Stimulated activated CD4-positive, alpha-beta T cell treated with anti-CD3 and anti-CD28 coated beads, Interleukin-1b, Interleukin-23, amount 100 ng/mL, for 1 hour (primary cell): ENCODE data around the gene AGAP1.

Experiments
- DNase-seq, 2 donors: peaks; one replicate each; pipeline ENCODE4 v3.0.0-alpha.2; 2020; ENCODE audit warnings: low read depth in 2 of 2

The AGAP1 gene

DNA sequence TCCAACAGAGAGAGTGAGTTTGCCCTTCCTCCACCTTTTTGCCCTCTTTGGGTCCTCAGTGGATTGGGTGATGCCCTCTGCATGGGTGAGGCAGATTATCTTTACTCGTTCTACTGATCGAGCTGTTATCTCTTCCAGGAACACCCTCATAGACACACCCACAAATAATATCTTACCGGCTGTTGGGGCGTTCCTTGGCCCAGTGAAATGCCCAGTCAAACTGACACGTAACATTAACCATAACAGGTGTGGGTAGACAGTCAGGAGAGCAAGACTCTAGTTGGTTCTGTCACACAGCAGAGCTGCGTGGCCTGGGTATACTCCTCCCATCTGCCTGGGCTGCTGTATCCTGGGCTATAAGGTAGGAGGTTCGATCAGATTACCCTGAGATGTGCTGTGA lies 144.1 kb downstream of the AGAP1 start:
- DNase-seq: no peak

DNA sequence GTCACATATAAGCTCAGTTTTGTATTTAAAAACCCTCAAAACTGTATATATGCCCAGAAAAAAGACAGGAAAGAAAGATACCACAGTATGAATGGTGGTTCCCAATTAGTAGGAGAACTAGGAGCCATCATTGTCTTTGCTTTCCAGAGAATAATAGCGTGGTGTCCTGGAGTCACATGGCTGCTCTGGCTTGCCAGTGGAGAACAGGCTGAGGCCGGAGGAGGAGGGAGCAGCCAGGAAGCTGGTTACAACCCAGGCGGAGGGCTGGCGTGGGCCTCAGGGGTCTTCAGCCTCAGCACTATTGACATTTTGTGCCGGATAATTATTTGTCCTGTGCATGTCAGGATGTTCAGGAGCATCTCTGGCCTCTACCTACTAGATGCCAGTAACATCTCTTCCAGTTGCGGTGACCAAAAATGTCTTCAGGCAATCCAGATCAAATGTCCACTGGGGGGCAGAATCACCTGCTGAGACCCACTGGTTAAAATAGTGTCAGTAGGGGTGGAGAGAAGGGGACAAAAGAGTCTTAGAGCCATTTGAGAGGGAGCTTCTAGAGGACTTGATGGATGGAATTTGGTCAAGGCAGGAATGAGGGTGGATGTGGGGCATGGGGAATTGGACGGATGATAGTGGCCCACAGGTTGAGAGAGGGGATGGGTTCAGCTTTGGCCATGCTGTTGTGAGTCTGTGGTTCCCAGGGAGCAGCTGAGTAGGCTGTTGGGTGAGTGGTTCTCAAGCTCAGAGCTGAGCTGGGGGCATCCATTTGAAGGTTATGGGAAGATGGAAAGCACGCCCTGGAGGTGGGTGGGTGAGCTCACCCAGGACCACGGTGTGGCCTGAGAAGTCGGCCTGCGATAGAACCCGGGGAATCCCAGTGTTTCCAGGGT lies 144.9 kb downstream of the AGAP1 start:
- DNase-seq: no peak

GRCh38 chr2:235639428-235639773 lies 145.6 kb downstream of the AGAP1 start:
- no peak for DNase-seq

DNA sequence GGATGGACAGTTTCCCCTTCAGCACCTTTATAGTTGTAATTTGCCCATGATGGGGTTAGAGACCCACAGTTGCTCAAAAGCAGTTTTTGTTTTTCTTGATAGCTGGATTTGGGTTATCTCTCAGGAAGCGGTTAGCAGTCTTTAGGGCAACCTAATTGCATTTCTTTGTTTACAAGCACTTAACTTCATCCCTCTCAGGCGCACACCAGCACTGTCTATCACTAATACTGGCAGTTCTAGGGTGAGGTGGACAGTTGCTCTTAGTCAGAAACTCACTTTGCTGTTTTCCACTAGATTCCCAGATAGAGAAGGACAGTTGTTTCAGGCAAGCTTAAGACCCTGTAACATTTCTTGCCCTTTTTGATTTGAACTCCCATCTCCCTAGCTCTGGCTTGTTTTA lies 146.0 kb downstream of the AGAP1 start:
- DNase-seq: no peak

DNA sequence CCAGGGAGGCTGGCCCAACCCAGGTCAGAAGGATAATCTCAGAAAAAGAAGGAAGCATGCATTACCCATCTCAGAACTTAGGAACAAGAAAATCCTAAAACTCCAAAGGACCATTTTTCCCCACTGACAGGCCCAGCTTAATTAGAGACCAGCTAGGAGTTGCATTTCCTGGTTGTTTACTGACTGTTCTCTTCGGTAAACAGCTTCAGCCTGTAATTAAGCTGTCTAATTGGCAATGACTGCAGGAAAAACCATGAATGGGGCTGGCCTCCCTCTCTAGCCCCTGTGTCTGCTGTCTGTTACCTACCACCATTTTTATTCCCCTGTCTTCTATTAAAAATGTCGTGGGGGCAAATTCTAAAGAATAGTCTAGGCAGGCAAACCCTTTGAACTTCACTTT lies 146.5 kb downstream of the AGAP1 start:
- no peak for DNase-seq

GRCh38 chr2:235640926-235641723 lies 147.3 kb downstream of the AGAP1 start:
- no peak for DNase-seq

GRCh38 chr2:235641956-235642355 lies 148.1 kb downstream of the AGAP1 start:
- no peak for DNase-seq

DNA sequence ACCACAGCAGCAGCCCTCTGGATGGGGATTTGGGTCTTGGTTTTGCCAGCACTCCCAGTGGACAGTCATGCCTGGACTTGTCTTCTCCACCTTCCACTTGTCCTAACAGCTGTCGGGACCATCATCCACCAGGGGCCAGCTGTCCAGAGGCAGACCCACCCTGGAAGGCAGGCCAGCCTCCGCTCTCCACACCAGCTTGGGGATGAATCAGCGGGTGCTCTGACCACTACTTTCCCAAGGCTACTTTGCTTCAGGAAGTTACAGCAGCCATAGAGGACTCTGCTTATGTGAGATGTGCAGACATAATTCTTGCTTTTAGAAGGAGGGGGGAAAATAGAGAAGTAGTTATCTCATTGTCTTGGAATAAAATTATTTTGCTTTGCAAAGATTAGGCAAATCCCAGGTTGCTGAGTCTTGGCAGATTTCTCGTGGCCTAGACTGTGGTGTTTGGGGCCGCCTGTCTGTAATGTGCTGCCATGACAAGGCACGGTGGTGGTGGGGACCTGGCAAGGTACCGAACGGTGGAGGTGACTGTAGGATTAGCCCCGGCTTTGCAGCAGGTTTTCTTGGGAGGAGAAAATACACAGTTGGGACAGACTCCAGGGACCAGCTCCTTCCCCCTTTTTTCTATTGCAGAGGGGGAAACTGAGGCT lies 148.7 kb downstream of the AGAP1 start:
- DNase-seq: no peak

DNA sequence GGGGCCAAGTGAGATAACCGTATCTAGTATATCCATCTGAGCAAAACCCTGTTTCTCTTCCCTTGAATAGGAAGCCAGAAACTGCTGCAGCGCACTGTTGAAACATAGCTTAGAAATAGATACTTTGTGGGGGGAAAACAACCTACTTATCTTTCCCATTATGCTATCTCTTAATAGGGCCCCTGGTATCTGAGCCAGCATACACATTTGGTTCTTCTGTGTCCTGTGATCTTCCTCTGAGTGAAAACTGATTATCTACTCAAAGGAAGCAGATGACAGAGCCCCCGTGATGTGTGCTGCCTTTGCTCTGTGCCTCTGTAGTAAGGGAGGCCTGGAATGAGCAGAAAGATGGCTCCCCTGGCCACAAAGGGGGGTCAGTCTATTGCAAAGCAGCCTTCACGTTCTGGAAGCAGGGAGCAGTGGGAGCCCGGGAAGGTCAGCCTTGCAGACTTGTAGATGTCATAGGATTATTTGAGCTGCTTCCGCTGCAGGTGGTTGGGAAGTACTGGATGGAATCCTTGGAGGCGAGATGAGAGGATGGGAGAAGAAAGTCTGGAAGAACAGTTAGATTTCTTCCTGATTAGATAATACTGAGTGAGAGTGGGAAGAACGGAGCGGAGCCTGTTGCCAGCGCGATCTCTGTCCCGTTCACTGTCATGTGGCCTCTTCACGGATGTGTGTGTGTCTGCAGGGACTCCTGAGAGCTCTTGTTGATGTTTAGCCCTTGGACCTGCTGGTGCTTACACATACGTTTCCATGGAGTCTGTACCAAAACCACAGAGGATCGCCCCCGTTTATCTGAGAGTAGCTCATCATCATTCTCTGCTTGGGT lies 150.1 kb downstream of the AGAP1 start:
- DNase-seq: no peak

DNA sequence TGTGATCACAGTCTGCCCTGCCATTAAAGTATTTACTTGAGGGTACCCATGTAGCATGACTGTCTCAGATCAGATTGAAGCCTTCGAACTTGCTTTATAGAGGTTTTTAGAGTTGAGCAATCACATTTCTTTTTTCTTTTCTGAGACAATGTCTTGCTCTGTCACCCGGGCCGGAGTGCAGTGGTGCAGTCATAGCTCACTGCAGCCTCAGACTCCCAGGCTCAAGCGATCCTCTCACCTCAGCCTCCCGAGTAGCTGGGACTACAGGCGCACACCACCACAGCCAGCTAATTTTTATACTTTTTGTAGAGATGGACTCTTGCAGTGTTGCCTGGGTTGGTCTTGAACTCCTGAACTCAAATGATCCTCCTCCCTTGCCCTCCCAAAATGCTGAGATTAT lies 153.4 kb downstream of the AGAP1 start:
- DNase-seq: no peak

GRCh38 chr2:235647877-235648276 lies 154.0 kb downstream of the AGAP1 start:
- DNase-seq: no peak

- DNase-seq: no peak
Measured at GRCh38 chr2:235649418-235649817, 155.6 kb downstream of the AGAP1 start.

GRCh38 chr2:235651643-235652042 lies 157.8 kb downstream of the AGAP1 start:
- no peak for DNase-seq

DNA sequence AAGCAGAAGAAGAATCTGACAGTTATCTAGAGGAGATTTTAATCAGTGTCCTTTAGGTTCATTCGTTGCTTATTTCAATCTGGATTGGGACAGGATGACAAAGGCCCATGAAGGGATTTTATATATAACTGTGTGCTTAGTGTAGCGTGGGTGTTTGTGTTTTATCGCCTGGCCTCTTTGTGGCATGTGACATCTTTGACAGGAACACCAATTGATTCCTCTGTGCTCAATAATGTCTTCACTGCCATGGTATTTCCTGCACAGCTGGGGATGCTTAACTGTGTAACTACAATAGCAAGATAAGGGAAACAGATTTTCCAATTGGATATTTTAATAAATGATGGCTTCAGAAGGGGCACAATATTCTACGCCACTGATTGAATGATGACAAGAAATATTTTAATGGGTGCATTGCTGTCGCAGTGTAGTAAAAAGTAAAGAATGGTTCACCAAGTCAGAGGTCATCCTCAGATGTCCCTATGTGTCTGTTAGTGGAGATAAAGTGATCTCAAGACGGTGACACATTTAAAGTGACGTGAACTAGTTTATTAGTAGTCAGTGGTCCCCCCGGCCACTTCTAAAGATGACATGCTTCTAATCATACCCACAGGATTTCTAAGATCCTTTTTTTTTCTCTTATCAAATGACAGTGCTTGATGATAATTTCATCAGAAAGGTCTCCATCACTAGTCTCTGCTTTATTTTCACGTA lies 160.4 kb downstream of the AGAP1 start:
- no peak for DNase-seq

DNA sequence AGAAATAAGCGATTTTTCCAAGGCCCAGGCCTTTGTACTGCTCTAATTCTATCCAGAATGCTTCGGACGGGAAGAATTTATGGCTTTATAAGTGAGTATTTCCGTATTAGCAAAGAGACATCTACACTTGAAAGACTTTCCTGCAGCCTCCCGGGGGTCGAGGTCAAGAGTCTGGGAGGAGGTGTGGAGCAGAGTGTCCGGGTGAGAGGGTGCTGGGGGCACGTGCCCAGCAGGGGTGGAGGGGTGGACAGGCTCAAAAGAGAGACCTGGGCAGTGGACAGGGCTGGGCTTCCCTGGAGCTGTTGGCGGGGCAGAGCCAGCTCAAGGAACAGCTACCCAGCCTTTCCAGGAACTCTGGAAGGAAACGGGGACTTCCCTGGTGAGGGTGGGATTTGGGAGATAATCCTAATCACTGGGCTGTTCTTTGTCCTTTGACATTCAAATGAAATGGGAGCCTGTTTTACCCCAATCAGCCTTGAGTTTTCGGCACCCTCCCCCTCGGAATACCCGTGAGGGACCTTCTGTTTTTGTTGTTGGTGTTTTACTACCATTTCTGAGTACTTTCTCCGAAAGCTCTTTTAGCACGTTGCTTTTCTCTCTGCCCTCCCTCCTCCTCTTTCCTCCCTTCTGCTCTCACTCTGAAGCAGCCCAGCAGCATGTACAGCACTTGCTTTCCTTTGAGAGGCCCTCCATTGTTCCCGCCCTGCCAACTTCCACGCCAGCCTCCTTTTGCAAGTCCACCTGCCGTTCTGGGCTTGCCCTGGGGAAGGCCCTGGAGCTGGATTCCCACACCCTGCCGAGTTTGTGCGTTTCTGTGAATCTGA lies 164.7 kb downstream of the AGAP1 start:
- no peak for DNase-seq

DNA sequence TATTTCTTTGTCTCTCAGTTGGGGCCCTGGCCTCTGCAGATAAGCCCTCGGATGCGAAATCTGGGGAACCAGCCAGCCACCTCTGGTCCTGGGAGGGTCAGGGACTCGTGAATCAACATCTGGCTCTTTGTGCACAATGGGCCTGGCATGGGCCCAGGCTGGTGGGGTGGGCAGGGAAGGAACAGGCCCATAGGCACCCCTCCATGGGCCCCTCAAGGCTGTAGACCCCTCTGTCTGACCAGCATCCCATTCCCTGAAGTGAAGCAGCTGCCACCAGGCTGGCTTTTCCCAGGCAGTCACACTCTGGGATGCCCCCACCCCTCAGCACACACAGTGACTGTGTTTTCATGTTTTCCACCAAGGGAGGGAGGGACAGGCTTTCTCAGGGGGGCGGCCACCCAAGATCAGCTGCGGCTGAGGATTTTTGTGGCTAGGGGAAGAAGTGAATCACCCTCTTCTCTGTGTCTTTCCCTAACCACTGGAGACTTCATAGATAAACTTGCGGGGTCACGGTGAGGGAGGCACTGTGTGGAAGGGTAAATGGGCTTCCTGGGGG lies 166.0 kb downstream of the AGAP1 start:
- no peak for DNase-seq

- DNase-seq: no peak
Measured at GRCh38 chr2:235660484-235661082, 166.7 kb downstream of the AGAP1 start.

DNA sequence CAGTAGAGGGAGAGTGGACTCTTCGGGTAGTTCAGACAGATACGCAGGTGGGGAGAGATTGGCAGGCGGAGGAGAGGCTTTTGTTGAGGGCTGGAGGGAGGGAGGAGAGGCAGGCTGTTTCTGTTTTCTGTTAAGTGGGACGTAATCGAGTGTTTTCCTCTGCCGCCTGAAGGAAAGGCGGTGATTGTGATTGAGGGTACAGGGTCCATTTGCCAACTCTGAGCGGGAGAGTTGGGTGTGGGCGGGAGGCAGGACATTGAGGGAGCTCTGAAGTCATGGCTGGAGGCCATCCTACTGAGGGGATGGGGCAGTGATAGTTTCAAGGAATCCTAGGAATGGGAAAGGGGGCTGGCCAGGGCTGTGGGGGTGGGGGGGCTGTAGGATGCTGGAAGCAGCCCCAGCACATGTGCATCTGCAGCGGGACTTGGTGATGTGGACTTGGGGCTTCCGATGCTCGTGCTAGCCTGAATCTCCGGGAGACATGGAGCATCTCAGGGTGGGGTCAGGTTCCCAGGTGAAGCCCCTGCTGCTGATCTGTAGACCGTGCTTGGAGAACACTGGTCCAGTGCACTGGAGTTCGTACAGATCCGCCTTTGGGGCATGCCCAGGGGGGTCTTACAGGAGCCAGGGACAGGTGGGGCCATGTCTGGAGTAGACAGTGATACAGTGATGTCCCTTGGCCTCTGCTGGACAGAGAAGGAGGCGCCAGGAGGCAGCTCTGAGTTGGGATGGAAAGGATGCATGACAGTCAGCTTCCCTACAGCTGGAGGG lies 167.5 kb downstream of the AGAP1 start:
- no peak for DNase-seq

GRCh38 chr2:235661952-235662351 lies 168.1 kb downstream of the AGAP1 start:
- DNase-seq: no peak
